Glutamatergic neuron (in vitro differentiated cells): Measurements from ENCODE around the gene PLD1. TPM values are rescaled to one million over a fixed set of nuclear protein-coding genes. Genes with fewer than 3 reads are reported as not detected.

ENCODE experiments used
- DNase-seq: peaks from one replicate; pipeline ENCODE4 v3.0.0; 2022
- H3K27ac Mint-ChIP-seq: one replicate; pipeline ENCODE4 v1.8.0; 2020; ENCODE audit warnings: mild to moderate bottlenecking, mixed read lengths, inconsistent platforms; ENCODE audit not compliant: unreplicated experiment
- H3K27me3 Mint-ChIP-seq: one replicate; pipeline ENCODE4 v1.8.0; 2020; ENCODE audit warnings: mild to moderate bottlenecking, moderate library complexity, mixed read lengths, inconsistent platforms; ENCODE audit not compliant: unreplicated experiment
- H3K36me3 Mint-ChIP-seq: one replicate; pipeline ENCODE4 v1.8.0; 2020; ENCODE audit warnings: mild to moderate bottlenecking, mixed read lengths, inconsistent platforms; ENCODE audit not compliant: unreplicated experiment
- H3K4me1 Mint-ChIP-seq: one replicate; pipeline ENCODE4 v1.8.0; 2020; ENCODE audit warnings: mild to moderate bottlenecking, low read depth, mixed read lengths, inconsistent platforms; ENCODE audit not compliant: unreplicated experiment
- H3K4me3 Mint-ChIP-seq: one replicate; pipeline ENCODE4 v1.8.0; 2020; ENCODE audit warnings: mild to moderate bottlenecking, mixed read lengths, inconsistent platforms; ENCODE audit not compliant: unreplicated experiment
- H3K9me3 Mint-ChIP-seq: one replicate; pipeline ENCODE4 v1.8.0; 2020; ENCODE audit warnings: mild to moderate bottlenecking, moderate library complexity, mixed read lengths, inconsistent platforms; ENCODE audit not compliant: unreplicated experiment
- CTCF ChIP-seq: fragments of 200-600 bp; sonication (generic); IDR thresholded peaks from one replicate; pipeline ENCODE4 v1.5.0; 2021; ENCODE audit not compliant: partially characterized antibody, unreplicated experiment
- total RNA-seq: library from RNA; stranded (reverse); fragmentation: NEBNext Ultra II Directional; extraction: Animal tissue kit (Norgen Biotek cat#: 25700); gene quantifications from one replicate; pipeline ENCODE4 v1.2.1, GENCODE V29; 2021; ENCODE audit not compliant: unreplicated experiment

Gene PLD1
- total RNA-seq, 1 donor from 2014 or later = 0.61 TPM

- peaks cover 2% of the 10 kb centered on the region for H3K27me3 Mint-ChIP-seq
- H3K36me3 Mint-ChIP-seq = no peaks in the 10 kb centered on the region
- no peak overlapping the region for H3K4me3 Mint-ChIP-seq
- no peak for TF ChIP-seq CTCF
- no peak overlapping the region for H3K27ac Mint-ChIP-seq
- H3K4me1 Mint-ChIP-seq = peaks cover 5% of the 10 kb centered on the region
- no peaks in the 10 kb centered on the region for H3K9me3 Mint-ChIP-seq
- no peak for DNase-seq
These were observed 33.9 kb downstream of the PLD1 start for GRCh38 chr3:171776411-171776810.

- DNase-seq = no peak
- Mint-ChIP-seq H3K4me1 (peaks cover 9% of the 10 kb centered on the region), H3K27ac (no peak overlapping the region), H3K27me3 (peaks cover 2% of the 10 kb centered on the region), H3K9me3 (no peaks in the 10 kb centered on the region), H3K4me3 (no peak overlapping the region), H3K36me3 (no peaks in the 10 kb centered on the region)
- TF ChIP-seq CTCF = no peak
These were observed 34.3 kb downstream of the PLD1 start for GRCh38 chr3:171775943-171776342.

GRCh38 chr3:171774521-171774920, 35.8 kb downstream of the PLD1 start:
- no peak overlapping the region for H3K27ac Mint-ChIP-seq
- H3K9me3 Mint-ChIP-seq = no peaks in the 10 kb centered on the region
- no peaks in the 10 kb centered on the region for H3K36me3 Mint-ChIP-seq
- H3K4me1 Mint-ChIP-seq = peaks cover 10% of the 10 kb centered on the region
- H3K27me3 Mint-ChIP-seq = peaks cover 2% of the 10 kb centered on the region
- DNase-seq = no peak
- no peak for TF ChIP-seq CTCF
- no peak overlapping the region for H3K4me3 Mint-ChIP-seq

GRCh38 chr3:171772427-171773056, 37.7 kb downstream of the PLD1 start:
- peak; percentile 55 for TF ChIP-seq CTCF
- H3K9me3 Mint-ChIP-seq = no peaks in the 10 kb centered on the region
- peaks cover 10% of the 10 kb centered on the region for H3K4me1 Mint-ChIP-seq
- H3K36me3 Mint-ChIP-seq = no peaks in the 10 kb centered on the region
- H3K4me3 Mint-ChIP-seq = no peak overlapping the region
- H3K27me3 Mint-ChIP-seq = peaks cover 2% of the 10 kb centered on the region
- no peak overlapping the region for H3K27ac Mint-ChIP-seq
- DNase-seq = peak; percentile 58

GRCh38 chr3:171770689-171771620, 39.3 kb downstream of the PLD1 start:
- Mint-ChIP-seq H3K4me1 (peaks cover 10% of the 10 kb centered on the region), H3K4me3 (no peak overlapping the region), H3K27ac (no peak overlapping the region), H3K36me3 (no peaks in the 10 kb centered on the region), H3K9me3 (no peaks in the 10 kb centered on the region), H3K27me3 (no peaks in the 10 kb centered on the region)
- TF ChIP-seq CTCF = no peak
- no peak for DNase-seq
